Measurements from ENCODE around the gene RCOR2. TPM values are rescaled to one million over a fixed set of nuclear protein-coding genes. Genes with fewer than 3 reads are reported as not detected.

RCOR2 gene
- total RNA-seq, 1 donor from 2014 or later = not detected

DNA sequence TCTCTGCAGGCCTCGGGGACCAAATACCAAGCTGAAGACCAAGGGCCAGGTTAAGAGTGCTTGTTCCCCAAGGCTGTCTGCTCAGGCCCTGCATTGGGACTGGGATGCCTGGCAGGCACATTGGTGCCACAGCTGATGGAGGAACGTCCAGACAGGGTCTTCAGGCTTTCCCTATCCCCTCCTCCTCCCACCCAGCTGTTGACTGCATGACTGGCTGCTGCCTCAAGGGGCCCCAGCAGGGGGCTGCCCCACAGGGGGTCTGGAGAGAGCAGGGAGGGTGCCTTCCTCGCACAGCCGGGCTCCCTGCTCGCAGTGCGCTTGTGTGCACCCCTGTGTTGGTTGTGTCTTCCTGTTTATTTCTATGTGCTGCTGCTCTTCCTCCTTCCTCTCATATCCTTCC lies 9.9 kb downstream of the RCOR2 start:
- H3K9me3 ChIP-seq = no peaks in the 10 kb centered on the region
- peaks cover 38% of the 10 kb centered on the region for H3K4me1 ChIP-seq
- peak overlapping the region; percentile 47 for H3K27ac ChIP-seq
- intact Hi-C loops (cut with DNase I) = no loop called here
- no peak for TF ChIP-seq POLR2AphosphoS5 (IDR thresholded peaks at IDR 0.05; ENCODE audit: insufficient read depth in 1 of 2, low read depth in 1 of 2)
- TF ChIP-seq POLR2A (IDR thresholded peaks at IDR 0.05) = no peak
- TF ChIP-seq, protein P1, sequence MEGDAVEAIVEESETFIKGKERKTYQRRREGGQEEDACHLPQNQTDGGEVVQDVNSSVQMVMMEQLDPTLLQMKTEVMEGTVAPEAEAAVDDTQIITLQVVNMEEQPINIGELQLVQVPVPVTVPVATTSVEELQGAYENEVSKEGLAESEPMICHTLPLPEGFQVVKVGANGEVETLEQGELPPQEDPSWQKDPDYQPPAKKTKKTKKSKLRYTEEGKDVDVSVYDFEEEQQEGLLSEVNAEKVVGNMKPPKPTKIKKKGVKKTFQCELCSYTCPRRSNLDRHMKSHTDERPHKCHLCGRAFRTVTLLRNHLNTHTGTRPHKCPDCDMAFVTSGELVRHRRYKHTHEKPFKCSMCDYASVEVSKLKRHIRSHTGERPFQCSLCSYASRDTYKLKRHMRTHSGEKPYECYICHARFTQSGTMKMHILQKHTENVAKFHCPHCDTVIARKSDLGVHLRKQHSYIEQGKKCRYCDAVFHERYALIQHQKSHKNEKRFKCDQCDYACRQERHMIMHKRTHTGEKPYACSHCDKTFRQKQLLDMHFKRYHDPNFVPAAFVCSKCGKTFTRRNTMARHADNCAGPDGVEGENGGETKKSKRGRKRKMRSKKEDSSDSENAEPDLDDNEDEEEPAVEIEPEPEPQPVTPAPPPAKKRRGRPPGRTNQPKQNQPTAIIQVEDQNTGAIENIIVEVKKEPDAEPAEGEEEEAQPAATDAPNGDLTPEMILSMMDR (IDR thresholded peaks at IDR 0.05) = no peak
- peaks cover 0 to 59% of the 10 kb centered on the region in 2 donors for H3K36me3 ChIP-seq
- H3K4me3 ChIP-seq = no peak overlapping the region
- H3K27me3 ChIP-seq = no peaks in the 10 kb centered on the region
- DNase-seq (ENCODE audit: extremely low spot score in 2 of 2) = no peak

DNA sequence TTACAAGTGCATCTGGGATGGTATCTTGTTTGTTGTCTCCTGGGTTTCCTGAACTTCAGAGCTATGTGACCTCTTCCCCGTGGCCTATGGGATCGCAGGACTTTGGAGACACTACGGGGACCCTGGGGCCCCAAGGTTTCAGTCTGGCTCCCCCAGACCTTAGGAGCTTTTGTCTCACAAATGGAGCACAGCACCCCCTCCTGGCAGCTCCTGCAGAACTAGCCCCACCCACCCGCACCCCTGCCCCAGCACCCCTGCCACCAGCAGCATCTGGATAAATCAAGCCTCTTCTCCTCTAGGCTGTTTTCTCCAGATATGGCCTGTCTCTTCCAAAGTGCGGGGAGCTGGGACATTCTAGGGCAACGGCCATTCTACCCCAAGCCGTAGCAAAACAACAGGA lies 10.4 kb downstream of the RCOR2 start:
- TF ChIP-seq POLR2A (IDR thresholded peaks at IDR 0.05) (no peak), POLR2AphosphoS5 (IDR thresholded peaks at IDR 0.05; ENCODE audit: insufficient read depth in 1 of 2, low read depth in 1 of 2) (no peak)
- TF ChIP-seq, protein P1 (IDR thresholded peaks at IDR 0.05) = no peak

DNA sequence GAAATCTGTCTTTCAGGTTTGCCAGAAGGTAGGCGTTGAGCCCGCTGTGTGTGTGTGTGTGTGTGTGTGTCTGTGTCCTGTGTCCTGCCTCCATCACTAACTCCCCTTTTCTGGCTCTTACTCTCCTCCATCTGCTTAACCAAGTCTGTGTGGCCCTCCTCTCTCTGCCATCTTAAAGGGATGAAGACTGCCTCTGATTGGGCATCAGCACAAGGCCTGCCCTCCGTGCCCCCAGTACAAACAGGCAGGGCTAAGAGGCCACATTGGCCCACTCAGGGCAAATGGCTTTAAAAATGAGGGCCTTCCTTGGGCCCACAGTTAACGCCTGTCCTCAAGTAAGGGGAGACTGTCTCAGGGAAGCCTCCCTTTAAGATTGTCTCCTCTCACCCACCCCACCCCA lies 10.9 kb downstream of the RCOR2 start:
- intact Hi-C loops (cut with DNase I) = no loop called here
- TF ChIP-seq, protein P1 (IDR thresholded peaks at IDR 0.05) = no peak
- no peak for TF ChIP-seq POLR2AphosphoS5 (IDR thresholded peaks at IDR 0.05; ENCODE audit: insufficient read depth in 1 of 2, low read depth in 1 of 2)
- no peak for TF ChIP-seq POLR2A (IDR thresholded peaks at IDR 0.05)
- Histone ChIP-seq H3K4me1 (peaks cover 38% of the 10 kb centered on the region), H3K4me3 (no peak overlapping the region), H3K9me3 (no peaks in the 10 kb centered on the region), H3K27ac (no peak overlapping the region), H3K36me3 (peaks cover 0 to 67% of the 10 kb centered on the region in 2 donors), H3K27me3 (no peaks in the 10 kb centered on the region)
- no peak for DNase-seq (ENCODE audit: extremely low spot score in 2 of 2)

More for the DNA sequence above, 10.4 kb downstream of the RCOR2 start:
- Histone ChIP-seq H3K27me3 (no peaks in the 10 kb centered on the region), H3K9me3 (no peaks in the 10 kb centered on the region), H3K27ac (no peak overlapping the region), H3K36me3 (peaks cover 0 to 64% of the 10 kb centered on the region in 2 donors), H3K4me1 (peaks cover 38% of the 10 kb centered on the region), H3K4me3 (no peak overlapping the region)
- intact Hi-C loops (cut with DNase I) = no loop called here
- no peak for DNase-seq (ENCODE audit: extremely low spot score in 2 of 2)

DNA sequence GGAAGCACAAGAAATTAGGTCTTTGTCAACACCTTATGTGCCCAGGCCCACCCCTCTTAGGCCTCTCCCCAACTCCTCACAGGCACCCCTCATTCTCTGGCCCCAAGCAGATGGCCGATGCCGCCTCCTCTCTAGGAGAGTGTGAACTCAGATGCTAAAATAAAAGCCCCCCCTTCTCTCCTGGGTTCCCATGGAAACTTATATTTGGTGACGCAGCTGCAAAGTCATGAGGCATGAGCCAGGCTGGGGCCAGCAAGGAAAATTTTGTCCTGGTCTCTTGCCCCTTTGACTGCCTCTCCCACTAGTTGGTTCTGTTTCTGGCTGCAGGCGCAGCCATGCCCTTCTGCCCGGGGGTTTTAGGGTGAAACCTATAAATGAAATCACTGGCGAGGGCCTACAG lies 11.8 kb downstream of the RCOR2 start:
- TF ChIP-seq POLR2A (IDR thresholded peaks at IDR 0.05) (no peak), POLR2AphosphoS5 (IDR thresholded peaks at IDR 0.05; ENCODE audit: insufficient read depth in 1 of 2, low read depth in 1 of 2) (no peak)
- TF ChIP-seq, protein P1 (IDR thresholded peaks at IDR 0.05) = no peak
- intact Hi-C loops (cut with DNase I) = no loop called here
- Histone ChIP-seq H3K36me3 (peaks cover 3 to 76% of the 10 kb centered on the region in 2 donors), H3K4me3 (no peak overlapping the region), H3K27me3 (no peaks in the 10 kb centered on the region), H3K27ac (no peak overlapping the region), H3K9me3 (no peaks in the 10 kb centered on the region), H3K4me1 (peaks cover 38% of the 10 kb centered on the region)
- no peak for DNase-seq (ENCODE audit: extremely low spot score in 2 of 2)

DNA sequence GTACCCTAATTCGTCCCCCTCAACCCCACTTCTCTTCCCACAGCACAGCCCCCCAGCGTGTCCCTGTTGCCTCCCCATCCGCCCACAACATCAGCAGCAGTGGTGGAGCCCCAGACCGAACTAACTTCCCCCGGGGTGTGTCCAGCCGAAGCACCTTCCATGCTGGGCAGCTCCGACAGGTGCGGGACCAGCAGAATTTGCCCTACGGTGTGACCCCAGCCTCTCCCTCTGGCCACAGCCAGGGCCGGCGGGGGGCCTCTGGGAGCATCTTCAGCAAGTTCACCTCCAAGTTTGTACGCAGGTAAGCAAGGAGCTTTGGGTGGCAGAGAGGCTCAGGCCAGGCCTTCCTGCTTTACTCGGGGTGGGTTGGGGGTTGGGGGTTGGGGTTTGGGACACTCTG lies 12.2 kb downstream of the RCOR2 start:
- H3K27me3 ChIP-seq = no peaks in the 10 kb centered on the region
- intact Hi-C loops (cut with DNase I) = no loop called here
- H3K36me3 ChIP-seq = peaks cover 6 to 80% of the 10 kb centered on the region in 2 donors
- H3K9me3 ChIP-seq = no peaks in the 10 kb centered on the region
- H3K4me3 ChIP-seq = no peak overlapping the region
- DNase-seq (ENCODE audit: extremely low spot score in 2 of 2) = no peak
- H3K27ac ChIP-seq = peak overlapping the region; percentile 13
- TF ChIP-seq POLR2A (IDR thresholded peaks at IDR 0.05) = no peak
- no peak for TF ChIP-seq POLR2AphosphoS5 (IDR thresholded peaks at IDR 0.05; ENCODE audit: insufficient read depth in 1 of 2, low read depth in 1 of 2)
- TF ChIP-seq, protein P1 (IDR thresholded peaks at IDR 0.05) = no peak
- H3K4me1 ChIP-seq = peaks cover 36% of the 10 kb centered on the region

Measured in vagina (tissue), 2 donors.